CD4-positive, alpha-beta T cell treated with Interleukin-4 for 4 hours (primary cell): ENCODE results near the gene CCDC57.
A peak's percentile ranks its signal among the peaks of the same experiment; 100 is the strongest.
"Not testable (repeated sequence)": the region's sequence is repeated elsewhere in the genome, so short reads cannot be mapped to it uniquely, and the experiment has no call there.

Experiments used
- DNase-seq: peaks from one replicate; pipeline ENCODE4 v3.0.0-alpha.2; 2020

Gene CCDC57

DNA sequence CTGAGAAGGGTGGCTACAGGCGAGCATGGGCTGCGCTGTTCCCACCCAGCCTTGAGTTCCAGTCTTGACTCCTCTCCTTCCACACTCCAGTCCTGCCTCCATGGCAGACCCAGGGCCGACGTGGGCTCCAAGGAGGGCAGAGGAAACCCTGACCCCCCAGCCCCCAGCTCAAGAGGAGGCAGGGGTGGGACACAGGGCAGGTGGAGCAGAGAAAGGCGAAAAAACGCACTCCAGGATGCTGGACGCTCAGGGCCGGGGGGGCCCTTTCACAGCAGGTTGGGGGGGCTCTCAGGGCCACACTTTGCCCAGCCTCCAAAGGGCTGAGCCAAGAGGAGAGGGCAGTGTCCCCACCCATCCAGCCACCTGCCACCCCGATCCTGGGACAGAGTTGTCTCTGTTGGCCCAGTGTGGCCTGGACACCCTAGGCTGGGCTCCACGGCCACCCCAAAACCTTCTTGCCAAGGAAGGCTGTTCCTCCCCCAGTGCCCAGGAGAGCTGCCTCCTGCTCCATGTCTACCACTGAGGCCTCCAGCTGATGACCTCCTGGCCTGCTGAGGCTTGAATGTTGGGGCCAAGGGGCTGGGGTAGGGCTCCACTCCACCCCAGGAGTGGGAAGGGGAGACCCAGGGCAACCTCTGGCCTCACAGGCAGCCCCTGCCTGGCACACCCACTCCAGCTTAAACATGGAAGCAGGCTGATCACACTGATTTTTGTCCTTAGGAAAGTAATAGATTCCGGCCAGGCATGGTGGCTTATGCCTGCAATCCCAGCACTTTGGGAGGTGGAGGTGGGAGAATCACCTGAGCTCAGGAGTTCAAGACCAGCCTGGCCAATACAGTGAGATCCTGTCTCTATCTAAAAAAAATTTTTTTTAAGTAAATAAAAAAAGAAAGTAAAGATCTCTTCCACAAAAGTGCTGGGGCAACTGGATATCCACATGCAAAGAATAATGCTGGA lies 7.4 kb upstream of the CCDC57 start:
- DNase-seq: no peak

DNA sequence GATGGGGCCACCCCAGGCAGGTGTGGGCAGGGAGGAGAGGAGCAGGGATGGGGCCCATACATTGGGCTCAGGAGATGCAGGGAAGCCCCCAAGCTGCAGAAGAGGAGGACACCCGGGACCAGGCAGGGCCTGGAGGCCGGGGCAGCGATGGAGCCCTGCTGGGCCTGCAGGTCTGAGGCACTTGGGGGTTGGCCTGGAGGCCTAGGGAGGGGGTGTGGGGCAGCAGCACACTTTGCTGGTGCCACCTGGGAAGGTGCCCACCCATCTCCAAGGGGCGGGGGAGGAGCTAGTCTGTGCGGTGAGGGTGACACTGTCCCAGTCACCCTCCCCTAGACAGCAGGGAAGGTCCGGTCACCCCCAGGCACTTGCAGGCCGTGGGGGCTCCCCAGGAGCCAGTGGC lies 6.4 kb upstream of the CCDC57 start:
- no peak for DNase-seq

DNA sequence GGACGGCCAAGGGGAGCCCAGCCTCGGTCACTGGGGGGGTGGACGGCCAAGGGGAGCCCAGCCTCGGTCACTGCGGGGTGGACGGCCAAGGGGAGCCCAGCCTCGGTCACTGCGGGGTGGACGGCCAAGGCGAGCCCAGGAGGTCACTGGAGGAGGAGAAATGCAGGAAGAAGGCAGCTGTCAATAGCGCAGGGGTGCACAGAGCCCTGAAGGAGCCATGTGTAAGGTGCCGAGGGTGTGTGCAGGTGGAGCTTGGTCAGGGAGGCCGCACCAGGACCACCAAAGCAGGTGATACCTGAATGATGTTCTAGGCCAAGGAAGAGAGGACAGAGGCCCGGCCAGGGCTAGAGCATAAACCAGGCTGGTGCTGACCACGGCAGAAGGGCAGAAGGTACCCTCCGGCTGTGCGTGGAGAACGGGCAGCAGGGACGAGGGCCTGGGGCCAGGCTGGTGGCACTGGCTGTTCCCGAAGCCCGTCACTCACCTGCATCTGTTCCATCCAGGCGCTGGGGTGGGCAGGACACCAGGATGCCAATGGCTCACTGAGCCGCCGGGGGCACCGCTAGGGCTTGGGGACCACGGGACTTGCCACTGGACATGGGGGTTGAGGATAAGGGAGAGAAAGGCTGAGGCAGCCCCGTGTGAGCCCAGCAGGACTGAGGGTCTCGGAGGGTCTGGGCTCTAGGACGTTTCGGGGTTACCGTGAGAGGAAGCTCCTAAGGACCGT lies 5.9 kb upstream of the CCDC57 start:
- no peak for DNase-seq

DNA sequence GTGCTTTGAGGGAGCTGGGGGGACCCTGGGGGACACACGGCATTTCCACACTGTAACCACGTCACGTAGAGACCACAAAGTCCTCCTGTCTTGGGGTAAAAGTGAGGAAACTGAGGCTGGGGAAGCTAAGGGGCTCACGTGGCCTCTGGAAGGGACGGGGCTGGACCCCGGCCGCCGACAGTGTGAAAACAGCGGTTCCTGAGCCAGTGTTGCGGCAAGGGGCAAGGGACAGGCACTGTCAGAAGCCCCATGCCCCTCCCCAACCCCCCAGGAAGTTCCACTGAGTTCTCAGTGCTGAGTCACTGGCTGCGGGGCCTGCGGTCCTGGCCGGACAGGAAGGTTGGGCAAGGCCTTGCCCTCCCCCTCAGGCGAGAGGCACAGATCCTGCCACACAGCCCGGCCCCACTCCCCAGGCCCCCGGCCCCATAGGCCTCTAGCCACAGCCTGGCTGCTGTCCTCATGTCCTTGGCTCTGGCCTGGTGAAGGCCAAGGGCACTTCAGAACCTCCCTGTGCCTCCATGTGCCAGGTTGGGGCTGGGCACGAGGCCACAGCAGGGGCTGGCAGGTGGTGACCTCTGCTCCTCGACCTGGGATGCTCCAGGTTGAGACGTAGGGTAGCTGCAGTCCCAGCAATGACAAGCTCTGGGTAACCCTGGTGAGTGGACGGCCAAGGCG lies 5.0 kb upstream of the CCDC57 start:
- no peak for DNase-seq

DNA sequence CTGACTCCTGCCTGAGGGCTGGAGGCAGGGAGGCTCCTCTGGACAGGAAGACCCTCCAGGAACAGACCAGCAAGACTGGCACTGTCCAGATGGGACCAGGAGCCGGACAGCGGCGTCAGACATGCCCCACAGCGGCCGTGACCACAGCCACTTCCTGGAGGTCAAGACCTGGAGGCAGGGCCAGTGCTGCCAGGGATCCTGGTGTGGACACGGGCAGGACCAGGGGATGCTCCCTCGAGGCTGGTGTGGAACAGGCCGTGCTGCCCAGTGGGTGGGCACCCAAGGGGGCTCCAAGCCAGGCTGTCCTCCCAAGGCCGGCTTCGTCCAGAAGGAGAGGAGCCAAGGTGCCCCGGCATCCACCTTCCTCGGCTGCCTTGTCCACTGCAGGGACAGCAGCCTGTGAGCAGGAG lies 4.5 kb upstream of the CCDC57 start:
- no peak for DNase-seq

DNA sequence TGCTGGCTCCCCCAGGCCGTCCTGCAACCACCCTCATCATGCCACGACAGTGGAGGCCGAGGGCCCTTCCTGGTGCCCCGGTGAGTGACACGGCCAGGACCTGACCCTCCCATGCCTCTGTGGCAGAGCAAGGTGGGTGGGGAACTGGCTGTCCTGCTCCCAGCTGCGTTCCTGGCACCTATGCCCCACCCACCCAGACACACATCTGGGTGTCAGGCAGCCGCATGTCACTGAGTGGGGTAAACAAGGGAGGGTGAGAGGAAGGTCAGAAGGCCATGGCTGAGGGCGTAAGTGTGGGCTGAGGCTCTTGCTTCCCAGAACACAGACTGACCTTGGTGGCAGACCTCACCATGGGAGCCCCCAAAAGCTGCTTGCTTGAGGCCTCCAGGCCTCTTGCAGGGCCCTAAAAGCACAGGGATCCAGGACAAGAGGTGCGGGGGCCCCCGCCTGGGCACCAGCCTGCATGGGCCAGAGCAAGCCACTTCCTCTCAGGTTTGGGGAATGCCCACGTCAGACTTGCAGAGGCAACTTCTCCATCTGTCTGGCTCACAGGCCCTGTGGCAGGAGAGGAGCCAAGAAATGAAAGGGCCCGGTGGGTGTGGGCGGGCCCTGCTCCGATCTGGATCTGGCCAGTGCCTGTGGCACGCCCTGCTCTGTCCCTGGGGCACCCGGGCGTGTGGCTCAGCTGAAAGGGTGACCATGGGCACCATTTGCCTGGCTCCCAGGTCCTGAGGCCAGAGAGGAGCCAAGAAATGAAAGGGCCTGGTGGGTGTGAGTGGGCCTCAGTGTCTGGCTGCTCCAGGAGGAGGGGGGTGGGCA lies 3.9 kb upstream of the CCDC57 start:
- peak; percentile 52 for DNase-seq

DNA sequence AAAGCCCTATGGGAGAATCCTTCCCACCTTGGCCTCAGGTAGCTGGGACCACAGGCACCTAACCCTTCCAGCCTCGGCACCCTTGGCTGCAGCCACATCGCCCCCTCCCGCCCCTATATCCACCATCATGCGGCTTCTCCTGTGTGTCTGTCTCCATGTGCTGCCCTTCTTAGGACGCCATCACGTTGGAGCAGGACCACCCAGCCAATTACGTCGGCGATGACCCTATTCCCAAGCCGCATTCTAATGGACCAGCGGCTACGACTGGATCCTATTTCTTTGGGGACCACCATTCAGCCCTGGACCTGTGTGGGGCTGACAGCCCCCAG lies 3.3 kb upstream of the CCDC57 start:
- no peak for DNase-seq

DNA sequence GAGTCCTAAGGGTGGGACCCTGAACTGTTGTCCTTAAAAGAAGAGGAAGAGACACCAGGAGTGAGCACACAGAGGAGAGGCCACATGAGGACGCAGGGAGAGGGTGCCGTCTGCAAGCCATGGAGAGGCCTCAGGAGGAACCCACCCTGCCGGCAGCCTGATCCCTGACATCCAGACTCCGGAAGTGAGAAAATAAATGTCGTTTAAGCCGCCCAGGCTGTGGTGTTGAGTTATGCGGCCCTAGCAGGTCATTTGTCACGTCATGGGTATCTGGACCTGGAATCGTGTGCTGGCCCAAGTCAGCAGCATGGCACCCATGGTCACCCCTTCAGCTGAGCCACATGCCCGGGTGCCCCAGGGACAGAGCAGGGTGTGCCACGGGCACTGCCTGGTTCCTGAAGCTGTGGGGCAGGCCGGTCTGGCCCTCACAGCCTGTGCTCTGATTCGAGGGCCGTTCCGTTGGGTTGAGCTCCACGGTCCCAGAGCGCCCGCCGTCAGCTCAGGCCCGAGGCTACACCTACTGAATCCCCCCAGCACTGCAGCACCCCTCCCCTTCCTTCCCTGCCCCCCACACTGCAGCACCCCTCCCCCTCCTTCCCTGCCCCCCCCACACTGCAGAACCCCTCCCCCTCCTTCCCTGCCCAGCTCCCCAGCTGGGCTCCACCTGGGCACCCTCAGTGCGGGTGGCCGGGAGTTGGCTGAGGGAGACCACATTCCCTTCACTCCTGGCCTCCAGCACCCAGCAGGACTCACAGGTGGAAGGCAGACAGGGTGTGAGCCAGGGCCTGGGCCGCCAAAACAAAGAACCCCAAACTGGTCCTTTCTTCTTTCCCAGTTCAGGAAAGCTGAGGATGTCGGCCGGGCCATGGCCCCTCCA lies 2.7 kb upstream of the CCDC57 start:
- no peak for DNase-seq

DNA sequence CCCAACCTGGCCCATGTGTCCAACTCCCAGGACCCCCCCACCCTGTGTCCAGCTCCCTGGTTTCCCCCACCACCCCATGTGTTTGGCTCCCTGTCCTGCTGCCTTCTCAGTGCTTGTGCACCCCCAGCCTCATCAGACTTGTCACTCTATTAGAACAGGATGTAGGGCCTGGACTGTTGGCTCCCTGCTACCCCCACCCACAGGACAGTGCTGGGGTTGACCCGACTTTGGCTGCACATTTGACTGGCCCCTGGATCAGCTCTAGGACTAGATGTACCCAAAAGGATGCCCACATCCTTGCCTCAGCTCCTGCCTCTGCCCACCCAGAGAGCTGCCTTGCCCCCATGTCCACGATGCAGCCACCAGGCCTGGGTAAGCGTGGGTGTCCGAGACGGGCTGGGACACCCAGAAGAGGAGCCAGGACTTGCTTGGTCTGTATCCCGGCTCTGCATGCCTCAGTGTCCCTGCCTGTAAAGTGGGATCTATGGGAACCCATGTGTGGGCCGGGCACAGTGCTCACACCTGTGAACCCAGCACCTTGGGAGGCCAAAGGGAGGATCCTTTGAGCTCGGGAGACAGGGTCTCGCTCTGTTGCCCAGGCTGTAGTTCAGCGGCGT lies 1.5 kb upstream of the CCDC57 start:
- no peak for DNase-seq

DNA sequence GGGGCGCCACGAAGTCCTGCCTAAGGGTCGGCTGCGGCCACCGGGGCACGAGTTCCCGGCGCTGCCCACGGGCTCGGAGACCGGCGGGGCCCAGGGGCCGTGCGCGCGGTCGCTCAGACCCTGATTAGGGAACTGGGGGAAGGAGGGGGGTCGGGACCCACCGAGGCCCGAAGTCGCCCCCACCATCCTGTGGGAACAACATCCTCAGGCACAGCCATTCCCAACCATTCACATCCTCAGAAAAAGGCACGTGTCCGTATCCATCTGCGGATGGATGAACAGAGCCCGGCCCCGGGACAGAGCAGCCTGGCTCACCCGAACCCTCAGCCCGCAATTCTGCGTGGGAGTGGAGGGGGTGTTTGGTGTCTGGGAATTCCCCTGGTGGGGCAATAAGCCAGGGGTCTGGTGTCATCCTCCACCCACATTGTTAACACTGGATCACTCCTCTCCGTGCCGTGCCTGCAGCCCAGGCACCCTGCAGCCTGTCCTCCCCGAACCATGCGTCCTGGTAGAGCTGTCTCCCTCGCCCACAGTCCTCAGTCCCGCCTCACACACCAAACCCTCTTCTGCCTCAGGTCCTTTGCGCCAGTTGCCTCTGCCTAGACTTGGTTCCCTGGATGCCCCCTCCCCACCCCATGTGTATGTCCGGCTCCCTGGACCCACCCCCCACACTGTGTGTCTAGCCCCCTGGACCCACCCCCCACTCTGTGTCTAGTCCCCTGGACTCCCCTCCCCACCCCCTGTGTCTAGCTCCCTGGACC lies 789 bp upstream of the CCDC57 start:
- DNase-seq: peak; percentile 60

DNA sequence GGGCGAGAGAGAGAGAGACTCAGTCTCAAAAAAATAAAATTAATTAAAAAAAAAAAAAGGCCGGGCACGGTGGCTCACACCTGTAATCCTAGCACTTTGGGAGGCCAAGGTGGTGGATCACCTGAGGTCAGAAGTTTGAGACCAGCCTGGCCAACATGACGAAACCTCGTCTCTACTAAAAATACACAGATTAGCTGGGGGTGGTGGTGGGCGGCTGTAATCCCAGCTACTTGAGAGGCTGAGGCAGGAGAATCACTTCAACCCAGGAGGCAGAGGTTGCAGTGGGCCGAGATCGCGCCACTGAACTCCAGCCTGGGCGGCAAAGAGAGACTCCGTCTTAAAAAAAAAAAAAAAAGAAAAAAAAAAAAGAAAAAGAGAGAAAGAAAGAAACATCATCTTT lies 2.0 kb downstream of the CCDC57 start:
- not testable (repeated sequence) for DNase-seq

DNA sequence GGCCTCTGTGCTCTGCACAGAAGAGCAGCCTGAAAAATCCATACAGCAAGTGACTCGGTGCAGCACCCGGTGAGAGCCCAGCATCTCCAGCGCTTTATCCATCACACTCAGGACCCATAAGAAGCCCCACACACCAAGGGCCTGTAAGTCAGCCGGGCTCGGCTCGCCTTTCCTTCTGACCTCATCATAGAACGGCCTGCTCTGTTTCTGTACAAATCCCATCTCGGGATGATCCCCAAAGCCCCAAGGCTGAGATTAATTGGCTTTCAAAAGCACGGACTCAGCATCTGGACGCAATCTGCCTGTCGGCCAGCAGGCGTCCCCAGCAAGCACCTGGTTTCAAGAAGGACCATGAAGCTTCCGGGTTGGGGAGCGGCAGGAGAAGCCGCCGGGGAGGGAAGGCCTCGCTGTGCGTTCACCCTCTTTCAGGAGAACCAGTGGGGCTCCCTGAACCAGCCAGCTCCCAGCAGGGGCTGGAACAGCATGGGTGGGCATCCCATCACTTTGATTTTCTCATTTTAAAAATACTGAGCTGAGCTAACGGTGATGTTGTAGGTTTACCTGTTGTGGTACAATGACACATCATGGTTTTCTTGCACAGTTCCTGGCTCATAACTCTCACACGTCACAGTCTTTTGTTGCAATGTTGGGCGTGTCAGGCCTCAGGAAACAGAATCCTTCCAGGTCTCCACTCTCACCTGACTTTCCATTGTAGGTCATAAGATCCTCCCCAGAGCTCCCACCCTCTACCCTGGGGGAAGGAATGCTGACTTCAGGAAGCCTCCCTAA lies 6.7 kb downstream of the CCDC57 start:
- DNase-seq: peak; percentile 81

DNA sequence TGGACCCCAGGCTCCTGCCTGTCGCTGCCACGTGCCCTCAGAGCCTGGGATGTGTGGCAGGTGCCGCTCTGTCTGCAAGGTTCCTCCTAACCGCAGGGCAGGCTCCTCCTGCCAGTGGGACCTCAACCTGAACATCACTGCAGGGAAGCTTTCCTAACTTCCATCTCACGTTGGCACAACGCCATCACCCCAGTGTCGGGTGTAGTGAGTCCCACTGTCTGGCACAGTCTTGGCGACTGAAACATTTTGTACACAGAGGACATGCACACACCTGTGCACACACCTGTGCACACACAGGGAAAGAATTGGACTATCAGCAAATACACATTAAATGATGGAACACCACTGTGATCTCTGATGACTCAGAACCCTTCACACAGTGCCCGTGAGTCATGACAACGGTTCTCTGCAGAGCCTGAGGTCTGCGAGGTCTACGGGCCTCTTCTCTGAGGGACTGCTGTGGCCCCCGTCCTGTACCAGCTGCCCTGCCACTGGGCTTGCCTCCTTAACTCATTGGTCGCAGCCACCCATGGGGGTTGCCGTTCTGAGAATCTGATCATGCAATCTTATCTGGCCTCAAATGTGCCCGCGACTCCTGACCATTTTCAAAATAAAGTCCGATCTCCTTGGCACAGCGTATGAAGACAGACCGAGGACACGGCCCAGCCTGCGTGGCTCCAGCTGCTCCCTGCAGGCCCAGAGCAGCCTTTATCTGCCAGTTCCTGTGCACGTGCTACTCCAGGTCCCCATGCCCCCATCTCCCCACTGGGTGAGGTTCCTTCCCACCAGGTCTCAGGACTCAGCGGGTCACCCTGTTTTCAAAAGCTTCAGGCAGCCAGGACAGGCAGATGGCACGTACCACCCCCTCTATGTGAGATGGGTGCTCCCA lies 7.6 kb downstream of the CCDC57 start:
- no peak for DNase-seq

DNA sequence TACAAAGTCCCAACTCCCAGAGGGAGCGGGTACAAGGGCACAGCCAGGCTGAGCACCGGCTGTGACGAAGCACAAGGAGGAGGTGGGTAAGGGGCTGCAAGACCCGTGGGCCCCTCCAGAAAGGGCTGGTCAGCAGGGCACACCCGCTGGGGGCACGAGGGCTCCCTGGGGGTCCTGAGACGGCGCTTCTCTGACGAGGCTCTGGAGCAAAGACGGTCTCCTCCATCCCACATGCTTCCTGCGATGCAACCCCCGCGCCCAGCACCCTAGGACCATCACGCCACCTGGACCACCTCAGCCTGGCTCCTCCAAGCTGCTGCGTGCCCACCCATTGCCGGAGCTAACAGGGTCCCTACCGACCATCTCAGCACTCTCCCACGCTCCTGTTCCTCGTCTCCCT lies 8.7 kb downstream of the CCDC57 start:
- DNase-seq: no peak

DNA sequence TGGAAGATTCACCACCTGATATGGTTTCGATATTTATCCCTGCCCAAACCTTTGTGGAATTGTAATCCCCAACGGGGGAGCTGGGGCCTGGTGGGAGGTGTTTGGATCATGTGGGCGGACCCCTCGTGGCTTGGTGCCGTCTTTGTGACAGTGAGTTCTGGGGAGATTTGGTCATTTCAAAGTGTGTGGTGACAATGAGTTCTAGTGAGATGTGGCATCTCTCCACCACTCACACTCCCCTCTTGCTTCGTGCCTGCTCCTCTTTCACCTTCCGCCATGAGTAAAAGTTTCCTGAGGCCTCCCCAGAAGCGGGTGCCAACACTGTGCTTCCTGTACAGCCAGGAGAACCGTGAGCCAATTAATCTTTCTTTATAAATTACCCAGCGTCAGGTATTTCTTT lies 9.7 kb downstream of the CCDC57 start:
- no peak for DNase-seq

DNA sequence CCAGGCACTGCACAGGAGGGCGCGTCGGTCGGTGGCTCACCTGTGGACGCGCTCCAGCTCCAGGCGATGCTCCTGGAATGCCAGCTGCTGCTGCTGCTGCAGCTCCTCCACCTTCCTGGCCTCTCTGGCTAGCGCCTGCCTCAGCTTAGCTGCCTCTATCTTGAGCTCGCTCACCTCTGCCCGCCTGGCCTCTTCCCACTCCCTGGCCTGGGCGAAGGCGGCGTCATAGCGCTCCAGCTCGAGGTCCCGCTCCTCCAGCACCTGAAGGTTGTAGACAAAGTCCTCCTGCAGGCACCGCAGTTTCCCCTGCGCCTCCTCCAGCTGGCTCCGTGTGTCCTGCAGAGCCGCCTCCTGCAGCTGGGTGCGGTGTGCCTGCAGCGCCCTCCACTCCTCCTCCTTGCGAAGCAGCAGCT lies 11.1 kb downstream of the CCDC57 start:
- no peak for DNase-seq

DNA sequence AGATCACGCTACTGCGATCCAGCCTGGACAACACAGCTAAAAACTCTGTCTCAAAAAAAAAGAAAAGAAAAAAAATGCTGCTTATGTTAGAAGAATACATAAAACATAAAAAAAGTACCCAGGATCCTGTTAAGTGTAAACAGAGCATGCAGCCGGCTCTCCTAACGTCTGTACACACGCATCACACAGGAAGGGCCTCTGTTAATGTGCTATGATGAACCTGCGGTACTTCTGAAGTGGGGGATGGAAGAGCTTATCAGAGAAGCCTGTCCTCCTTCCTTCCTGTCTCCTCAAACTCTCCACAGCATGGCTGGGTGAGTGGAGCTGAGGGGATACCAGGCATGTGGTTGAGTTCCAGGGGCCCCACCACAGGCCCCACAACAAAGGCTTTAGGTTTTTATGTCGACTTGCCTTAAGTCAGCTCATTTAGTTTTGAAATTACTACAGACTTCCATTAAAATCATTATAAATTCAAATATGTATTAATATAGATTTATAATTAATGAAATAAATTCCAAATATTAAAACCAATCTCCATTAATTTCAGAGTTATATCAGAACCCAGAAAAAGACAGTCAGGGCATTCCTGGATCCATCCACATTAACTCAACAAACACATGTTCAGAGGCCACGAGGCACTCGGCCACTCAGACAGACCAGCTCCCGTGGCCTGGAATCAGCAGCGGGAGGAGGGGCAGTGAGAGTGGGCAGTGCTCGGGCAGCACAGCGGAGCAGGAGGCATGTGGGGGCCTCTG lies 11.7 kb downstream of the CCDC57 start:
- peak; percentile 78 for DNase-seq

DNA sequence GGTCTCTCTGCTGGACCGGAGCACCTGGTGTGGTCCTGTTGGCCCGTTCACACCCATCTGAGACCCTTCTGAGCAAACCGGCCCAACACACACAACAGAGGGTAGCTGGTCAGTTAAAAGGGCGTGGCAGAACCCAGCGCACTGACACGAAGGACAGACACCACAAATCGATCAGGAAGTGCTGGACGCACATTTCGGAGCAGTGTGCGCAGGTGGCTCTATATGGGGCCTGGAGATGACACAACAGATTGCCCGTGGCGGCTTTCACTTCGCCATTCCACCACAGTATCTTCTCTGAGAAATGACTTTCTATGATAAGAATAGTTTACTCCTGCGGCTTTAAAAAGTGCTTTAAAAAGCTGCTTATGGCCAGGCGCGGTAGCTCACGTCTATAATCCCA lies 12.5 kb downstream of the CCDC57 start:
- DNase-seq: no peak
